GM19099 (cell line): Measurements from ENCODE around the gene HAO2.

Source experiments
- POLR2A ChIP-seq: IDR thresholded peaks from 3 replicates; pipeline ENCODE4 v1.6.1; 2011; ENCODE audit warnings: low read depth; ENCODE audit not compliant: insufficient read length; ENCODE audit errors: extremely low read depth

The HAO2 gene

GRCh38 chr1:119368554-119368953, at the start of gene HAO2:
Gene HAO2 (plus strand): TSS chr1:119368785. CDS start chr1:119381086, 12,301 bp downstream.
- no peak for TF ChIP-seq POLR2A

GRCh38 chr1:119320100-119320499, 48.5 kb upstream of the HAO2 start:
- TF ChIP-seq POLR2A = no peak

GRCh38 chr1:119321666-119322419, 46.7 kb upstream of the HAO2 start:
- TF ChIP-seq POLR2A = no peak

- no peak for TF ChIP-seq POLR2A
These were observed 45.2 kb upstream of the HAO2 start for GRCh38 chr1:119323216-119323982.

- no peak for TF ChIP-seq POLR2A
These were observed 44.4 kb upstream of the HAO2 start for GRCh38 chr1:119324198-119324597.

- no peak for TF ChIP-seq POLR2A
These were observed 42.3 kb upstream of the HAO2 start for GRCh38 chr1:119326251-119326650.

GRCh38 chr1:119327094-119327449, 41.5 kb upstream of the HAO2 start:
- TF ChIP-seq POLR2A = no peak

GRCh38 chr1:119327450-119328155, 41.0 kb upstream of the HAO2 start:
- no peak for TF ChIP-seq POLR2A

DNA sequence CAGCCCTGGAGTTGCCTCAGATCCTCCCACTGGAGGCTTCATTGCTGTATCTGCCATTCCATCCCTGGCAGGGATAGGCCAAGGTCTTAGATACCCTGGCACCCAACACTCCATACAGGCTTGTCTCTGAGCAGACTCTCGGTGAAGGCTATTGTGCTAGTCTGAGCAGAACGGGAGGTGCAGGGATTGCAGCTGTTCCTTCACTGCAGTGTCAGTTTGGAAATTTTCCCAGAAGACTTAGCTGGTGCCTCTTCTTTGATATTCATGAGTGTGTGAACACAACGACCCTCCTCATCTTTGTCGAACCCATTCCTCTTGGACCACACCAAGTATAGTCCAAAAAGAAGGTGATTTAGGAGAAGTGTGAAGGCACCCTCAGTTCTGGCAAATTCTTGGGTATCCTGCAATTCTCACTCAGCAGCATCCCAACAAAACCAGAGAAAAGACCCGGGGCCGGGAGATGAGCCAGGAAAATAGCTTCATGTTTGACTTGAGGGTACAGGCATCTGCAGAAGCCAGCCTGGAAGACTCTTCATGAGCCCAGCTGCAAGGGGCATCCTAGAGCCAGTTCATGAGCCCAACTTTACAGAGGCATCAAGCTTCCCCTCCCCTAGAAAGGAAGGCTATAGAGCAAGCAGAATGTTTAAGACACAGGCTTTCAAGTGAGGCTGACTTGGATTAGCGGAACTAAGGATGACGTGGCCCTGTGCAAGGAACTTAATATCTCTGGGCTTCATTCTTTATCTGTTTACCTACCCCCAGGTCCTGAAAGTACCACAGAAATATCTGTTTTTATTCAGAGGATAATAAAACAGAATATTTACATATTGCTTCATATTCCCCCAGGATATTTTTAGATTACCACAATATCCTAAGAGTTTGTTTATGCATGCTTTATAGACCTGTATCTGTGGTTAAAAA, 38.8 kb upstream of the HAO2 start:
- TF ChIP-seq POLR2A = no peak

- TF ChIP-seq POLR2A = no peak
These were observed 38.0 kb upstream of the HAO2 start for GRCh38 chr1:119330466-119331189.

DNA sequence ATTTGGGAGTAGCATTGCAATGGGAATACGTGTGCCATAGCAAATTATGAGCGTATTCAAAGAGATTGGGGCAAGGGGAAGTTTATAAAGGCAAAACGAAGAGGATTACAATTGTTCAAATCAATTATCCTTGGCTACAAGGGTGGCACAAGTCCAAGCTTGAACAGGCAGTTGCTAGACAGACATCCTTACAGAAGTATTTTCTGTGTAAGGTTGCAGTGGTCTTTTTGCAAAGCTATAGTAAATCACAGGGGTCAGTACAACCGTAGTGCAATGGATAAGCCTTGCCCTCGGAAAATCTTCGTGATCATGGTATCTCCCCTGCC, 37.4 kb upstream of the HAO2 start:
- no peak for TF ChIP-seq POLR2A

DNA sequence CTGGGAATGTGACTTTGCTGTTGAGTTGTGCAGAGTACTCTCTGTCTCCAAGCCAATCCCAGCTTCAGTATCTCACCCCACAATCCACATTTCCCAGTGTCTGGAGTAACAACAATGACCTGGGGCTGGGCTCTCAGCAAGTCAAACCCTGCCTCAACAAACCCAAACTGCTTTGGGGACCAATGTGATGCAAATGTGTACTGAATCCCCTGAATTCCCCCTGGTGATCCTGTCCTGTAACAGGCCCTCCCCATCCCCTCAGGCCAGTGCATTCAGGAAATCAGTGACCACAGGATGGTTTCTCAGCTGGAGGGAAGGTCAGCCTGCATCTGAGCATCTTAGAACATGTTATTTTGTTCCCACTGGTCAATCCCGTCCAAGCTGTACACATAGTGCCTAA, 36.7 kb upstream of the HAO2 start:
- no peak for TF ChIP-seq POLR2A

DNA sequence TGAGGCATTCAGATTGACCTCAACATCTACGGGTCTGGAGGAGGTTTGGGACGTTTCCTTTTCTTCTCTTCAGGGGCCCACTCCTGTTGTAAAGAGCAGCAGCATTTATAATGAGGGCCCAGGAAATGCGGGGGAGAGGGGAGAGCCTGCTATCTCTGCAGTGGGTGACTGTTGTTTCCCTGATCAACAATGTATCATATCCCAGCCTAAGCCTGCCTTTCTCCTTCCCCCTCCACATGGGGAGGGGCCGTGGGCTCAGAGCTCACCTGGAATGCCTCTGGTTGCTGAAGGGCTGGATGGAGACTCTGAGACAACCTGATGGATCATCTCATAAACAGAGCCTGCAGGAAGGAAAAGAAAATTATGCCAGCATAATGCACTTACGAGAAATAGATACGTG, 36.0 kb upstream of the HAO2 start:
- TF ChIP-seq POLR2A = no peak
